BJ (cell line): ENCODE data around the gene WWOX. TPM values are rescaled to one million over a fixed set of nuclear protein-coding genes. Genes with fewer than 3 reads are reported as not detected.

Experiments used
- CTCF ChIA-PET: fragments of 350-600 bp; formaldehyde crosslinking; extraction: SDS; loops from one replicate; lab custom pipeline; 2021; ENCODE audit warnings: antibody characterized with exemption, inconsistent platforms; lab: Yijun Ruan, JAX
- POLR2A ChIA-PET: fragments of 300-600 bp; sonication (Branson Sonifier 250); formaldehyde crosslinking; extraction: SDS; loops from one replicate; lab custom pipeline; 2021; ENCODE audit warnings: antibody characterized with exemption; lab: Charles Lee
- DNase-seq: peaks from one replicate; pipeline ENCODE4 v3.0.0-alpha.2; 2011; ENCODE audit warnings: low read depth
- H3K27me3 ChIP-seq: 2 replicates; pipeline ENCODE4 v1.6.0; 2011; ENCODE audit warnings: low read length; ENCODE audit not compliant: control insufficient read depth, insufficient read depth
- H3K36me3 ChIP-seq: 2 replicates; pipeline ENCODE4 v1.5.1; 2011; ENCODE audit warnings: low read length; ENCODE audit not compliant: control insufficient read depth, insufficient read depth
- H3K4me3 ChIP-seq: 2 replicates; pipeline ENCODE4 v1.5.1; 2011; ENCODE audit warnings: low read depth, mild to moderate bottlenecking, control low read depth, low read length
- CTCF ChIP-seq: IDR thresholded peaks from 2 replicates; pipeline ENCODE4 v1.5.1; 2011; ENCODE audit warnings: low read depth, mild to moderate bottlenecking, control low read depth, inconsistent platforms, low read length, moderate library complexity; ENCODE audit not compliant: insufficient read depth
- polyA plus RNA-seq: library from polyadenylated mRNA; depleted of rRNA; stranded (reverse); fragments of >200 nt; gene quantifications from 2 replicates; pipeline ENCODE4 v1.2.3, GENCODE V29; 2011

The WWOX gene
- polyA plus RNA-seq, 1 experiment, result 3.1 TPM

GRCh38 chr16:79127766-79128165, 1028.3 kb downstream of the WWOX start:
- no peak overlapping the region for H3K4me3 ChIP-seq
- no peaks in the 10 kb centered on the region for H3K27me3 ChIP-seq
- TF ChIP-seq CTCF, result no peak
- CTCF ChIA-PET, result no interaction called here
- no peaks in the 10 kb centered on the region for H3K36me3 ChIP-seq
- DNase-seq, result no peak
- POLR2A ChIA-PET, result no interaction called here

GRCh38 chr16:79128706-79129105, 1029.3 kb downstream of the WWOX start:
- DNase-seq, result no peak
- no peak for TF ChIP-seq CTCF
- H3K27me3 ChIP-seq, result no peaks in the 10 kb centered on the region
- CTCF ChIA-PET, result no interaction called here
- no peaks in the 10 kb centered on the region for H3K36me3 ChIP-seq
- POLR2A ChIA-PET, result no interaction called here
- no peak overlapping the region for H3K4me3 ChIP-seq

- DNase-seq, result no peak
- H3K27me3 ChIP-seq, result no peaks in the 10 kb centered on the region
- ChIA-PET CTCF (interaction anchor here (1.0 kb wide), 1 partner anchor 9 kb away, joined by 3 read pairs; no protein-coding TSS in a partner anchor), POLR2A (no interaction called here)
- no peak overlapping the region for H3K4me3 ChIP-seq
- H3K36me3 ChIP-seq, result no peaks in the 10 kb centered on the region
- no peak for TF ChIP-seq CTCF
Observed at GRCh38 chr16:79130616-79131015, 1031.2 kb downstream of the WWOX start.

GRCh38 chr16:79131321-79132075, 1032.0 kb downstream of the WWOX start:
- H3K27me3 ChIP-seq, result no peaks in the 10 kb centered on the region
- DNase-seq, result no peak
- ChIA-PET CTCF (interaction anchor here (1.0 kb wide), 1 partner anchor 10 kb away, joined by 3 read pairs; no protein-coding TSS in a partner anchor), POLR2A (no interaction called here)
- no peaks in the 10 kb centered on the region for H3K36me3 ChIP-seq
- TF ChIP-seq CTCF, result no peak
- no peak overlapping the region for H3K4me3 ChIP-seq

GRCh38 chr16:79132701-79133100, 1033.2 kb downstream of the WWOX start:
- no peak overlapping the region for H3K4me3 ChIP-seq
- ChIA-PET POLR2A (no interaction called here), CTCF (no interaction called here)
- TF ChIP-seq CTCF, result no peak
- H3K27me3 ChIP-seq, result no peaks in the 10 kb centered on the region
- DNase-seq, result no peak
- H3K36me3 ChIP-seq, result no peaks in the 10 kb centered on the region
